HepG2 (cell line): ENCODE data around the gene TFPI2. TPM values are rescaled to one million over a fixed set of nuclear protein-coding genes. Genes with fewer than 3 reads are reported as not detected.

Source experiments
- ATAC-seq: fragments of 200-7000 bp; cut with Tn5 transposase; 3 replicates; pipeline ENCODE4 v1.9.1; 2020; ENCODE audit warnings: mild to moderate bottlenecking, moderate library complexity
- BruUV-seq: library from RNA; stranded (reverse); fragments of 400-500 nt; replicated peaks from 2 replicates; lab custom pipeline; 2021; lab: Mats Ljungman, UMichigan
- CTCF ChIA-PET: fragments of 300-600 bp; formaldehyde crosslinking; extraction: SDS; loops from one replicate; lab custom pipeline; 2021; ENCODE audit warnings: low total read pairs, inconsistent platforms, low intra/inter-chr PET ratio; lab: Yijun Ruan, JAX
- POLR2A ChIA-PET: fragments of 350-600 bp; sonication (Branson Sonifier 250); formaldehyde crosslinking; loops from one replicate; lab custom pipeline; 2020; ENCODE audit warnings: antibody characterized with exemption, inconsistent platforms; lab: Yijun Ruan, JAX
- DNase-seq: peaks from one replicate; pipeline ENCODE4 v3.0.0-alpha.2; 2015; ENCODE audit warnings: low spot score
- FAIRE-seq: peaks from 3 replicates; lab custom pipeline; 2011; peaks lifted over from hg19 to GRCh38; lab: Jason Lieb, UNC
- H2AFZ ChIP-seq: one replicate; pipeline ENCODE4 v1.6.1; 2011; ENCODE audit warnings: low read length, inconsistent platforms
- H3K27ac ChIP-seq: fragments of 300-600 bp; 3 replicates; pipeline ENCODE4 v1.8.0; 2011; ENCODE audit warnings: mixed run types, mild to moderate bottlenecking, mixed read lengths, low read length, inconsistent platforms; ENCODE audit not compliant: insufficient read depth; ENCODE audit errors: extremely low read length
- H3K27me3 ChIP-seq, 2 experiments: fragments of 200-600 bp in 1 of 2; 2 replicates in 1 of 2; 3 replicates in 1 of 2; pipeline versions ENCODE4 v1.6.0 to v1.8.0; 2011; ENCODE audit warnings: low read length in 2 of 2, mild to moderate bottlenecking in 2 of 2, moderate library complexity in 2 of 2, inconsistent platforms in 1 of 2; ENCODE audit not compliant: insufficient read depth in 2 of 2, control insufficient read depth in 1 of 2
- H3K36me3 ChIP-seq, 2 experiments: fragments of 200-600 bp in 1 of 2; replicated peaks in 1 of 2; 2 replicates in 1 of 2; 3 replicates in 1 of 2; pipeline versions ENCODE4 v1.5.1 to v1.8.0; 2011; ENCODE audit warnings: low read length in 2 of 2, inconsistent platforms in 1 of 2; ENCODE audit not compliant: insufficient read depth in 2 of 2, control insufficient read depth in 1 of 2
- H3K4me1 ChIP-seq: 2 replicates; pipeline ENCODE4 v1.5.1; 2012; ENCODE audit warnings: low read length, inconsistent platforms; ENCODE audit not compliant: insufficient read depth
- H3K4me2 ChIP-seq: 2 replicates; pipeline ENCODE4 v1.6.0; 2011; ENCODE audit warnings: low read depth, low read length, inconsistent platforms
- H3K4me3 ChIP-seq, 3 experiments: fragments of 200-600 bp in 1 of 3; sonication (generic), shearing (Covaris generic) in 1 of 3; replicated peaks in 1 of 3; 2 replicates each; pipeline ENCODE4 v1.5.1; 2011 to 2016; ENCODE audit warnings: low read length in 3 of 3, inconsistent platforms in 2 of 3, low read depth in 2 of 3, mild to moderate bottlenecking in 2 of 3, control low read depth in 1 of 3, mixed read lengths in 1 of 3; ENCODE audit not compliant: insufficient read depth in 1 of 3
- H3K79me2 ChIP-seq: one replicate; pipeline ENCODE4 v1.6.1; 2011; ENCODE audit warnings: low read length, inconsistent platforms; ENCODE audit not compliant: insufficient read depth
- H3K9ac ChIP-seq: 2 replicates; pipeline ENCODE4 v1.6.0; 2011; ENCODE audit warnings: mild to moderate bottlenecking, low read depth, low read length, inconsistent platforms; ENCODE audit not compliant: insufficient read depth
- H3K9me3 ChIP-seq: 2 replicates; pipeline ENCODE4 v1.5.1; 2012; ENCODE audit warnings: mild to moderate bottlenecking, low read length
- H4K20me1 ChIP-seq: 2 replicates; pipeline ENCODE4 v1.6.0; 2011; ENCODE audit warnings: inconsistent platforms, mild to moderate bottlenecking, low read length, moderate library complexity; ENCODE audit not compliant: insufficient read depth
- GTF2F1 ChIP-seq: fragments of 150-350 bp; IDR thresholded peaks from 2 replicates; pipeline ENCODE4 v1.6.1; 2014; ENCODE audit warnings: low read length
- IRF2 ChIP-seq: IDR thresholded peaks from 2 replicates; pipeline ENCODE4 v1.6.1; 2018; ENCODE audit warnings: missing genetic modification reagents, missing compliant biosample characterization
- KLF11 ChIP-seq: IDR thresholded peaks from 2 replicates; pipeline ENCODE4 v1.6.1; 2016; ENCODE audit warnings: missing compliant biosample characterization
- MYNN ChIP-seq: sonication (generic); formaldehyde crosslinking; IDR thresholded peaks from 2 replicates; pipeline ENCODE4 v1.4.0; 2020; ENCODE audit warnings: mild to moderate bottlenecking, low read depth, missing genetic modification reagents
- POLR2A ChIP-seq, 2 experiments: IDR thresholded peaks; 2 replicates each; pipeline ENCODE4 v1.6.1; 2011; ENCODE audit warnings: low read depth in 2 of 2, low read length in 2 of 2, mild to moderate bottlenecking in 1 of 2, moderate library complexity in 1 of 2; ENCODE audit not compliant: insufficient read depth in 1 of 2
- TBL1XR1 ChIP-seq: fragments of 150-350 bp; IDR thresholded peaks from 2 replicates; pipeline ENCODE4 v1.6.1; 2014; ENCODE audit warnings: borderline replicate concordance, low read length; ENCODE audit not compliant: partially characterized antibody
- ZNF224 ChIP-seq: sonication (generic); formaldehyde crosslinking; IDR thresholded peaks from 2 replicates; pipeline ENCODE4 v1.5.0; 2020; ENCODE audit warnings: mild to moderate bottlenecking, missing genetic modification reagents
- ZNF619 ChIP-seq: sonication (generic); formaldehyde crosslinking; IDR thresholded peaks from 2 replicates; pipeline ENCODE4 v1.4.0; 2020; ENCODE audit warnings: mild to moderate bottlenecking, missing genetic modification reagents
- ZNF639 ChIP-seq: conservative IDR thresholded peaks from 2 replicates; pipeline ENCODE4 v1.6.1; 2018; ENCODE audit warnings: missing genetic modification reagents
- ZSCAN31 ChIP-seq: sonication (generic); formaldehyde crosslinking; IDR thresholded peaks from 2 replicates; pipeline ENCODE4 v1.5.0; 2020; ENCODE audit warnings: low read depth, mild to moderate bottlenecking, missing genetic modification reagents
- WGBS: methylation state at CpG from one replicate; pipeline ENCODE4 v1.1.6; 2017; ENCODE audit warnings: low lambda C conversion rate; 5-methylcytosine and 5-hydroxymethylcytosine counted together
- in situ Hi-C: cut with HindIII; loops from 2 replicates; pipeline ENCODE4 v1.10.0; 2017; ENCODE audit warnings: low pct_unique_long_range_greater_than_20kb; ENCODE audit not compliant: extremely low pct_ligation_motif_present
- intact Hi-C: fragments of 100-400 bp; cut with micrococcal nuclease; formaldehyde crosslinking; loops from one replicate; pipeline ENCODE4 v1.10.0; 2022; ENCODE audit not compliant: unreplicated experiment
- polyA plus RNA-seq, 8 experiments: library from polyadenylated mRNA; depleted of rRNA in 3 of 8; stranded (reverse) in 7 of 8; unstranded in 1 of 8; fragments of >200 nt; fragmentation: Illumina TruSeq in 4 of 8; extraction: Trizol in 4 of 8; gene quantifications; 2 replicates each; pipeline versions ENCODE4 v1.2.1 to v1.2.3, GENCODE V29; 2011 to 2016; ENCODE audit warnings: low read depth in 4 of 8, missing spikeins in 1 of 8, mixed read lengths in 1 of 8; ENCODE audit not compliant: insufficient read depth in 1 of 8
- total RNA-seq, 5 experiments: library from RNA; depleted of rRNA; stranded (reverse); fragments of >200 nt; fragmentation: Illumina TruSeq; extraction: Trizol; gene quantifications; 2 replicates each; pipeline ENCODE4 v1.2.3, GENCODE V29; 2016; ENCODE audit warnings: low read depth in 1 of 5
- TF ChIP-seq, protein P1 (sequence below): sonication (generic); formaldehyde crosslinking; IDR thresholded peaks from 2 replicates; pipeline ENCODE4 v1.4.0; 2020; ENCODE audit warnings: missing genetic modification reagents, mild to moderate bottlenecking, borderline replicate concordance
- TF ChIP-seq, protein P2 (sequence below): sonication (generic); formaldehyde crosslinking; IDR thresholded peaks from 2 replicates; pipeline ENCODE4 v1.4.0; 2020; ENCODE audit warnings: missing genetic modification reagents, borderline replicate concordance

Gene TFPI2
- total and polyA plus RNA-seq, 2 of the 13 experiments (the other 11 are each of a cell fraction or from before 2014, with no cell fraction given): 0.16 to 0.22 TPM

GRCh38 chr7:93883078-93883916, 7.3 kb downstream of the TFPI2 start:
- TF ChIP-seq MYNN (CRISPR knock-in tag) (no peak), IRF2 (CRISPR knock-in tag) (no peak)
- FAIRE-seq: no peak
- H3K27ac ChIP-seq: no peak overlapping the region
- no peak overlapping the region for H2AFZ ChIP-seq
- DNase-seq: no peak
- no peak overlapping the region for H3K4me3 ChIP-seq
- ATAC-seq: no peak
- H3K9ac ChIP-seq: no peak overlapping the region
- ChIA-PET CTCF (no interaction called here), POLR2A (no interaction called here)
- H3K79me2 ChIP-seq: no peaks in the 10 kb centered on the region
- BruUV-seq: no TSS peak
- WGBS: 13% methylated on average over 3 of the region's 3 CpGs
- H4K20me1 ChIP-seq: no peaks in the 10 kb centered on the region
- H3K36me3 ChIP-seq: no peaks in the 10 kb centered on the region
- no peak overlapping the region for H3K4me2 ChIP-seq
- no peaks in the 10 kb centered on the region for H3K4me1 ChIP-seq
- no peaks in the 10 kb centered on the region for H3K9me3 ChIP-seq
- intact Hi-C loops: no loop called here
- in situ Hi-C loops: no loop called here
- H3K27me3 ChIP-seq: no peaks in the 10 kb centered on the region

DNA sequence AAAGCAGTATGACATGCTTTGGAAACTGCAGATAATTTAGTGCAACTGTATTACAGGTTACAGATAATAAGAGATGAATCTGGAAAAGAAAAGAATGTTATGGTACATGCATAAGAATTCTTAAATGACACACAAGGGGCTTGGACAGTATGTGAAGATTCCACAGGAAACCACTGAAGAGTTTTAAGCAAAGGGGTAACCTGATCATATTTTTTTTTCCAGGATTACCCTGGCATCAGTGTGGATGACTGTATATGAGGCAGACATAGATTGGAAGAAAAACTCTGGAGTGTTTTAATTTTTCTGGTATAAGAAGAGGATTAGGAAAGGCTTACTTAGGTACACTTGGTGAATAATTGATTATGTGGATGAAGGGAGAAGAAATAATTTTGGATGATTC, 8.1 kb downstream of the TFPI2 start:
- ATAC-seq (no peak), DNase-seq (no peak), FAIRE-seq (no peak)
- Histone ChIP-seq H3K27ac (no peak overlapping the region), H4K20me1 (no peaks in the 10 kb centered on the region), H3K9me3 (no peaks in the 10 kb centered on the region), H3K27me3 (no peaks in the 10 kb centered on the region), H3K79me2 (no peaks in the 10 kb centered on the region), H3K4me2 (no peak overlapping the region), H3K4me1 (no peaks in the 10 kb centered on the region), H2AFZ (no peak overlapping the region), H3K4me3 (no peak overlapping the region), H3K9ac (no peak overlapping the region), H3K36me3 (no peaks in the 10 kb centered on the region)
- CTCF ChIA-PET: no interaction called here
- BruUV-seq: no TSS peak
- POLR2A ChIA-PET: no interaction called here
- intact Hi-C loops (no loop called here), in situ Hi-C loops (no loop called here)
- TF ChIP-seq ZNF619 (no peak), ZNF639 (CRISPR knock-in tag) (no peak), KLF11 (CRISPR knock-in tag) (no peak), ZSCAN31 (no peak), POLR2A (IDR thresholded peaks at IDR 0.05; ENCODE audit: insufficient read depth in 1 of 2, low read depth in 2 of 2, low read length in 2 of 2) (no peak), TBL1XR1 (no peak), ZNF224 (CRISPR knock-in tag) (no peak), GTF2F1 (no peak)
- TF ChIP-seq, protein P1, sequence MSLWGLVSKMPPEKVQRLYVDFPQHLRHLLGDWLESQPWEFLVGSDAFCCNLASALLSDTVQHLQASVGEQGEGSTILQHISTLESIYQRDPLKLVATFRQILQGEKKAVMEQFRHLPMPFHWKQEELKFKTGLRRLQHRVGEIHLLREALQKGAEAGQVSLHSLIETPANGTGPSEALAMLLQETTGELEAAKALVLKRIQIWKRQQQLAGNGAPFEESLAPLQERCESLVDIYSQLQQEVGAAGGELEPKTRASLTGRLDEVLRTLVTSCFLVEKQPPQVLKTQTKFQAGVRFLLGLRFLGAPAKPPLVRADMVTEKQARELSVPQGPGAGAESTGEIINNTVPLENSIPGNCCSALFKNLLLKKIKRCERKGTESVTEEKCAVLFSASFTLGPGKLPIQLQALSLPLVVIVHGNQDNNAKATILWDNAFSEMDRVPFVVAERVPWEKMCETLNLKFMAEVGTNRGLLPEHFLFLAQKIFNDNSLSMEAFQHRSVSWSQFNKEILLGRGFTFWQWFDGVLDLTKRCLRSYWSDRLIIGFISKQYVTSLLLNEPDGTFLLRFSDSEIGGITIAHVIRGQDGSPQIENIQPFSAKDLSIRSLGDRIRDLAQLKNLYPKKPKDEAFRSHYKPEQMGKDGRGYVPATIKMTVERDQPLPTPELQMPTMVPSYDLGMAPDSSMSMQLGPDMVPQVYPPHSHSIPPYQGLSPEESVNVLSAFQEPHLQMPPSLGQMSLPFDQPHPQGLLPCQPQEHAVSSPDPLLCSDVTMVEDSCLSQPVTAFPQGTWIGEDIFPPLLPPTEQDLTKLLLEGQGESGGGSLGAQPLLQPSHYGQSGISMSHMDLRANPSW (CRISPR knock-in tag): no peak
- TF ChIP-seq, protein P2, sequence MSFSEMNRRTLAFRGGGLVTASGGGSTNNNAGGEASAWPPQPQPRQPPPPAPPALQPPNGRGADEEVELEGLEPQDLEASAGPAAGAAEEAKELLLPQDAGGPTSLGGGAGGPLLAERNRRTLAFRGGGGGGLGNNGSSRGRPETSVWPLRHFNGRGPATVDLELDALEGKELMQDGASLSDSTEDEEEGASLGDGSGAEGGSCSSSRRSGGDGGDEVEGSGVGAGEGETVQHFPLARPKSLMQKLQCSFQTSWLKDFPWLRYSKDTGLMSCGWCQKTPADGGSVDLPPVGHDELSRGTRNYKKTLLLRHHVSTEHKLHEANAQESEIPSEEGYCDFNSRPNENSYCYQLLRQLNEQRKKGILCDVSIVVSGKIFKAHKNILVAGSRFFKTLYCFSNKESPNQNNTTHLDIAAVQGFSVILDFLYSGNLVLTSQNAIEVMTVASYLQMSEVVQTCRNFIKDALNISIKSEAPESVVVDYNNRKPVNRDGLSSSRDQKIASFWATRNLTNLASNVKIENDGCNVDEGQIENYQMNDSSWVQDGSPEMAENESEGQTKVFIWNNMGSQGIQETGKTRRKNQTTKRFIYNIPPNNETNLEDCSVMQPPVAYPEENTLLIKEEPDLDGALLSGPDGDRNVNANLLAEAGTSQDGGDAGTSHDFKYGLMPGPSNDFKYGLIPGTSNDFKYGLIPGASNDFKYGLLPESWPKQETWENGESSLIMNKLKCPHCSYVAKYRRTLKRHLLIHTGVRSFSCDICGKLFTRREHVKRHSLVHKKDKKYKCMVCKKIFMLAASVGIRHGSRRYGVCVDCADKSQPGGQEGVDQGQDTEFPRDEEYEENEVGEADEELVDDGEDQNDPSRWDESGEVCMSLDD (CRISPR knock-in tag): no peak
